NCI-H748 treated with DMSO at 0.1 percent for 48 hours (cell line): ENCODE measurements around the gene DNAH3.
A peak's percentile ranks its signal among the peaks of the same experiment; 100 is the strongest.
"Not testable (repeated sequence)": the region's sequence is repeated elsewhere in the genome, so short reads cannot be mapped to it uniquely, and the experiment has no call there.

Experiments used
- DNase-seq: peaks from one replicate; lab custom pipeline; 2025; lab: John Stamatoyannopoulos, UW

Gene DNAH3

DNA sequence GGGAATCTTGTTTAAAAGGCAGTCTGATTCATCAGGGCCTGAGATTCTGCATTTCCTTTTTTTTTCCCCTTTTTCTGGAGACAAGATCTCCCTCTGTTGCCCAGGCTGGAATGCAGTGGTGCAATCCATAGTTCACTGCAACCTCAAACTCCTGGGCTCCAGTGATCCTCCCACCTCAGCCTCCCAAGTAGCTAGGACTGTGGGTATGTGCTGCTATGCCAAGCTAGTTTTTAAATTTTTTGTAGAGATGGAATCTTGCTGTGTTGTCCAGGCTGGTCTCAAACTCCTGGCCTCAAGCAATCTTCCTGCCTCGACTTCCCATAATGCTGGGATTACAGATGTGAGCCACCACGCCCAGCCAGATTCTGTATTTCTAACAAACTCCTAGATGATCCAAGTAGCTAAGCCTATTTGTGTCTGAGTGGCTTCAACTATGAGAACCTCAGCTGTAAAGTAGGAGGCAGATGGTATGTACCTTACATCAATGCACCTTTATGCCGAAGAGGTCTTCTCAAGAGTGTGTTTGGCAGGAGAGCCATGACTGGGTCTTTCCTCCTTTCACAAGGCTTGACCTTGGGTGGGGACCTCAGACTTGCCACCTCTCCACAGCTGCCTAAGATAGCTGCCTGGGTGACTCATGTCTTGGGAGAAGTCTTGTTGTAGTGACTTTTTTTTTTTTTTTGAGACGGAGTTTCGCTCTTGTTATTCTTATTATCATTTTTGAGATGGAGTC, 18.8 kb upstream of the DNAH3 start:
- DNase-seq, result no peak

DNA sequence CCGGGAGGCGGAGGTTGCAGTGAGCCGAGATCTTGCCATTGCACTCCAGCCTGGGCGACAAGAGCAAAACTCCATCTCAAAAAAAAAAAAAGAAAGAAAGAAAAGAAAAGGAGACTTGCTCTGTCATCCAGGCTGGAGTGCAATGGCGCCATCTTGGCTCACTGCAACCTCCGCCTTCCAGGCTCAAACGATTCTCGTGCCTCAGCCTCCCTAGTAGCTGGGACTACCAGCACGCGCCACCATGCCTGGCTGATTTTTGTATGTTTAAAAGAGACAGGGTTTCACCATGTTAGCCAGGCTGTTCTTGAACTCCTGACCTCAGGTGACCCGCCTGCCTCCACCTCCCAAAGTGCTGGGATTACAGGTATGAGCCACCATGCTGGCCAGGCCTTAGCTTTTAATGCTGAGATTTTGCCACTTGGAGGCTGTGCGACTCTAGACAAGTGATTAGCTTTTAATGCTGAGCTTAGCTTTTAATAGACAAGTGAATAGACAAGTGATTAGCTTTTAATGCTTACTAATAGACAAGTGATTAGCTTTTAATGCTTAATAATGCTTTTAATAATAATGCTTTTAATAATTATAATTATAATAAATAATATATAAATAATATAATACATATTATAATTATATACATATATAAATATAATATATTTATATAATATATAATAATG, 17.4 kb upstream of the DNAH3 start:
- DNase-seq, result no peak

DNA sequence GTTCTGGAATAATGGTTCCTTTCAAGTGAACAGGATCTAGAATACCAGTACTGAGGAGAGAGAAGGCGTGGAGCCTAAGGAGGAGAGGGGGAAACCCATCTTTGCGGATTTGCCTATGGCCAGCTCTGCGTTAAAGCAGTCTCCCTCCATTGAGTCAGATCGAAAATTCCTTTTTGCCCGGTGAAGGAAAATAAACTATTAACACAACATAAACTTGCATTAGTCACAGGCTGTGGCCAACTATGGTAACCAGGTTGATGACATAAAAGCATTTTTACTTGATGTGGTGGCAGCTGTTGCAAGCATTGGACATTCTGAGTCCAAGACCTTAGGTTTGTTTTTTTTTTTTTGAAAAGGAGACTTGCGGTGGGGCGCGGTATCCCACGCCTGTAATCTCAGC, 16.7 kb upstream of the DNAH3 start:
- no peak for DNase-seq

DNA sequence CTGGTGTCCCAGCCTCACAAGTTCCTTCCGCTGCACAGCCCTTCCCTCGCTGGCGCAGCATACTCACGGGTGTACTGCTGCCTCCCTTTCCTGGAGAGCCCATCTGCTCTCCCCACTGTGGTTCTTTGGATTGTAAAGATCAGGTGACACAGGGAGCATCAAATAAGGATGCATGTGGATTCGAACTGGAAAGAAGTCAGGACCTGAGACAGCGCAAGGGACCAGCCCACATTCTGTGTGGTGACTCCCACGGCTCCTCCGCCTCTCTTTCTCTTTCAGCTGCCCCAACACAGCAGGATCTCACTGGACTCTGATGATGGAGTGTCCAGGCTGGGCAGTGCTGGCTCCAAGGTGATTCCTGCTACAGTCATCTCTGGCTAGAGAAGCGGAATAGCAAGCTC, 15.9 kb upstream of the DNAH3 start:
- DNase-seq, result no peak

DNA sequence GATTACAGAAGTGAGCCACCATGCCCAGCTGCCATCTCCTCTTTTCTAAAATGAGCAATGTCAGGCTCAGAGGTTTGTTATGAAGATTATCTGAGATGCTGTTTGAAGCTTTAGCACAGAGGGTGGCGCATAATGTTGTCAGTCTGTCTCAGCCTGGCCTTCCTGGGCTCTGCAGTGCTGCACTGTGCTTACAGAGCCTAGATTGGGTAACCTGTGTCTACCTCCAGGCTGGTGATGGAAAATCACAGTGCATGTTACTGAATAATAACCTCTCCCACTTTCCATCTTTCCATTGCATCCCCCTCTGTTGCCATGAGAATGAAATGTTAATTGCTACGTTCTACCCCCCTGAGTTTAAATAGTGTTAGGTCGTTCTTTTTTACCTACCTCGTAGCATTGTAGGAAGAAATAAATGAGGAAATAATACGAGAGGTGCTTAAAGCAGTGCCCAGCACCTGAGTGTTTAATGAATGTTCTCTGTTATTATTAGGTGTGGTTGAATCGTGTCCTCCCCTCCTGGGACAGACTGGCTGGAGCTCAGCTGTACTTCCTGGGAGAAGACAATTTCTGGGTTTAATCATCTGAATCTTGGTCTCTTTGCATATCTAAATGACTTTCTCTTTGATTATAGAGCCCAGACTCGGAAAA, 14.0 kb upstream of the DNAH3 start:
- no peak for DNase-seq

DNA sequence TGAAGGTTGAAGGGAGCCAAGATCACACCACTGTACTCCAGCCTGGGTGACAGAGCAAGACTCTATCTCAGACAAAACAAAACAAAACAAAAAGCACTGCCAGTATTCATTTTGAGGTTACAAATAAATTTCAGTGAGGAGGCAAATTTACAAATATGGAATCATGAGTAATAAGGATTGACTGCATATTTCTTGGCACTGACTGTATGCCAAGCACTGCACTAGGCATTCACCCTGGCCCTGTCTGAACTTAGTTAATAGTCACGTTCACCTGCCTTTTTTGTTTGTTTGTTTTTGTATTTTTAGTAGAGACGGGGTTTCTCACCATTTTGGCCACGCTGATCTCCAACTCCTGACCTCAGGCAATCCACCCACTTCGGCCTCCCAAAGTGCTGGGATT, 12.9 kb upstream of the DNAH3 start:
- no peak for DNase-seq

DNA sequence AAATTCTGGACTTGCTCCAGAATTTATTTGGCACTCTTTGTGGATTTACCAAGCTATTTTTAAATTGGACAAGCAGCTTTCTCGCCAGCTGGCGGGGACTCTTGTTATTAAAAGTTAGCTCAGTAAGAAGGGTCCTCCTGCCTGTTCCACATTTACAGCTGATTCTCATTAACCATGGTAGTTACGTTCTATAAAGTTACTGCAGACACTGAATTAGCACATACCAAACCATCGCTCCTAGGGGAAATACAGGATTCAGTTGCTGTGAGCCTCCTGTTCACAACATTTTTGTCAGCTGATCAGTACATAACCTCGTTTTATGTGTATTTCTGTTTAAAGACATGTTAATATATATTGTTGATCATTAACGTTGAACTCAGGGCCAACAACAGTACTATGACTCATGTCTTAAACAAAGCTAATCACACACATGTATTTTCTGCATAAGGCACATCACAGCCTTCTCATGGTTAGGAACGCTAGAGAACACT, 12.1 kb upstream of the DNAH3 start:
- no peak for DNase-seq

DNA sequence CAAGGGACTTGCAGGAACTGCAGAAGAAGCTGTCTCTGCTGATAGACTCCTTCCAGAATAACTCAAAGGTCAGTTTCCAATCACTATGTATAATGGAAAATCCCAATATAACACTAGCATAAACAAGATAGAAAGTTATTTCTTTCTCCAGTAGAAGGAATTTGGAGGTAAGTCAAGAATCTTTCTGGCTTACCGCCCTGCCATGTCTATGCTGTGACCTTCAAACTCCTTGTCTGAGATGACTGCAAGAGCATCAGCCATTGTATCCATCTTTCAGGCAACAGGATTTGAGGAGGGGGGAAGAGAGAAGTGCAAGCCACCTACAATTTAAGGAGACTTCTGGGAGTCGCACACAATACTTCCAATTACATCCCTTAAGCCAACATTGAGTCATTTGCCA, 10.6 kb upstream of the DNAH3 start:
- DNase-seq, result no peak

DNA sequence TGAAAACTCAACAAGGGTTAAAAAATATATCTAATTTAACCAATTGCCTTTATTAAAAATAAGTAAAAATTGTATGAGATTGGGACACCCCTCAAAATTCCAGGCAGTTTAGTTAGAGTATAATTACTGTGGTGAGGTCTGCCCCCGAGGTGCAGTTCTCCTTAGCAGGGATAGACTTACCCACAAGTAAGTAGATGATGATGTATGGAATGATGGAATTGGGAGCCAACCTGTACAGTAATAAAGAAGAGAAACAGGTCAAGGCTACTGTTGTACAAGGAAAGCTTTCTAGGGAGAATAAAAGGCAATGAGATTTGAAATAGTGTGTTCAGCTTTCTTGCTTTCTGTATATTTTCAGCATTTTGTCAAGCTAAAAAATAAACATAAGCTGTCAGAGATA, 9.6 kb upstream of the DNAH3 start:
- no peak for DNase-seq

DNA sequence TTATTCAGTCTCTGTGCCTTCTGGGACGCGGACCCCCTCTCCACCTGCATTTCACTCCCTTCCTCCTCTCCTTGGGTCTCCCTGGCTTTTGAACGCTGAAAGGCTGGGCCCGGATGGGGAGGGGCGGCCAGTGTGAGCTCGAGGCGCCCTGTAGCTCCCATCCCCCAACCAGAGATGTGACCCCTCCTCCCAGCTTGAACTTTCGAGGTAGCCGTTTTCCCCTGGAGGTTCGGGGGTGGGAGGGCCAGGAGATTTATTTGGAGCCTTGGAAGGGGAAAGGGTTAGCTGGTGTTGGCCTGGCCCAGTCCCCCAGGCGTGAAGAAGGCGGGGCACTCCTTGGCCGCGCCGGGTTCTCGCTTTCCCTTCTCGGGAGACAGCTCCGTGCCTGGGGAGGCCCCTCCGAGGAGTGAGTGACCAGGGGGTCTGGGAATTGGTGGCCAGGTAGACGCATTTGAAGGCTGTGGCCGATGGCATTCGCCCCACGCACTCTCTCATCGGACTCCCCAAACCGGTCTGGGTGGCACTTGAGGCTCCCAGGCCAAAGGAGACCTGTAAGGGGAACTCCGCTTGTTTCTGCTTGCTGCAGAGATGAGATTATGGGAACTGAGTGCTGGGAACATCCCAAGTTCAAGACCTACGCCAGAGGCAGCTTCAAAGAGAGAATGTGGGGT, 8.8 kb upstream of the DNAH3 start:
- no peak for DNase-seq

DNA sequence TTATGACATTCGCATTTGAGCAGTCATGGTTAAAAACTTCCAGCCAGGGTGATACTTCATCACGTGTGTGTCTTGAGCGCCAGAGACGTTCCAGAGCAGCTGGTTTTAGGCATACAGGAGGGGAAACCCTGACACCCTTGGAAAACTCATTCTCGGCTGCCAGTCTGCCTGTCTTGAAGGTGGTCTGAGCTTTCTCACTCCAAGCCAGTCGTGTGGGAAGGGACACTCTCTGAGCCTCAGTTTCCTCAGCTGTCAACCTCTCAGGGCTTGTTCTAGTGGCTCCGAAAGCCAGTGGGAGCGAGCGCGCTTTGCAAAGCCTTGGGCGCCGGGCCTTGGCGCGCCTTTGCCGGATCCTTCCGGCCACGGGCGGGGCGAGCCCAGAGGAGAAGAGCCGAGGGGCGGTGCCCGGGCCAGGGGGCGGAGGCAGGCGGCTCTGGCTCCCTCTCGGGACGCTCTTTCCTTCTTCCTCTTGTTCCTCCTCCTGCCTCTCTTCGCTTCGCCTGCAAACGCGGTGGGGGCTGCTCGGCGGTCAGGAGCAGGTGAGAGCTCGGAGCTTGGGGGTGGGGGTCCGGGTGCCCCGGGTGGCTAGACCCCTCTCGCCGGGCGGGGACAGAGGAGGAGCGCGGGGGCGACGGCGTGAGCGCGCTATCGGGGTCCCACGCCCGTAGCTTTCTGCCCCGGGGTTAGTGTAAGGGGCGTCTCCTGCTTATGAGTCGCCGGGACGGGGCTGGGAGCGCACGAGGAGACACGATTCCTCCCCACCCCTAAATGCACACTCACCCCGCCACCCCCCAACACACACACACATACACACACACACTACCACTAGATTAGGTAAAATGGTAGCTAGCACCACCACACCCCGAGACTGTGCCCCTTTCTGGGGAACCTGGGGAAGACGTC, 7.8 kb upstream of the DNAH3 start, which contains the start of gene LDAF1:
Gene LDAF1, plus strand, starts transcription at position 467 of the 903 bp plus-strand sequence. CDS start 2,509 bp downstream, outside the sequence.
- peak; percentile 7 for DNase-seq

DNA sequence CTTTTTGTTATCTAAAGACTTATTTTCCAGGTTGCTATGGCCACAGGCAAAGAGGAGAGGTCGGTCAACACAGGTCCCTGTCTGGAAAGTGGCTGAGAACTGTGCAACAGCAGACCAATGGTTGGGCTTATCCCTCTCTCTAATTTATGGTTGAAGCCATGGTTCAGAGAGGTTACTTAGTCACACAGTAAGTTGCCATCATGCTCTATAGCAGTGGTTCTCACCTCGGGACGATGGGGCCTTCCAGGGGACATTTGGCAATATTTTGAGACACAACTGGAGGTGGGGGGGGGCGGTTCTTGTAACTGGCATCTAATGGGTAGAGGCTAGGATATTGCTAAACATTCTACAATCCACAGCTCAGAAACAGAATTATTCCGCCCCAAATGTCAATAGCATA, 7.0 kb upstream of the DNAH3 start:
- no peak for DNase-seq

DNA sequence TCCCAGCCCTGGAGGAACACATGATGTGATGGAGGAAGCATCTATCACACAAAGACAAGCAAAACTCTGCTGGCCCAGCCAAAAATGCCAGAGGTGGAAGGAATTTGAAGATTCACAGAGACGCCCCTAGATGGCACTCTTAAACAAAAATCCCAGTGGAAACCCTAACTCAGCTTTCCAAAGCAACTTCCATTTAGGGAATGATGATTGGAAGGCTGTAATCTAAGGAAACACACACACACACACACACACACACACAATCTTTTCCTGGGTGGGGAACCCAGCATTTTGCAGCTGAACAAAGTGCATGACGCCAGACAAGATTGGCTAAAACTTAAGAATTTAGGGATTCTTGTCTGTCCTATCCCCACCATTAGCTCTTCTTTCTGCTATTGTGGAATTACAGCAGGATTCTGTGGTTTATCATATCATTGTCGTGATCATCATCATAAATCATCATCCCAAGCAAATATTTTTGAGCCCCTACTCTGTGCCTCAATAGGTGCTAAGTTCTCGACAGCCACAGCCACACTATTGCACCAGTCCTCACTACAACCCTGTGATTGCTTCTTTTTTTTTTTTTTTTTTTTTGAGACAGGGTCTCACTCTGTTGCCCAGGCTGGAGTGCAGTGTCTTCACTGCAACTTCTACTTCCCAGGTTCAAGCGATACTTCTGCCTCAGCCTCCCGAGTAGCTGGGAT, 6.3 kb upstream of the DNAH3 start:
- peak; percentile 33 for DNase-seq

DNA sequence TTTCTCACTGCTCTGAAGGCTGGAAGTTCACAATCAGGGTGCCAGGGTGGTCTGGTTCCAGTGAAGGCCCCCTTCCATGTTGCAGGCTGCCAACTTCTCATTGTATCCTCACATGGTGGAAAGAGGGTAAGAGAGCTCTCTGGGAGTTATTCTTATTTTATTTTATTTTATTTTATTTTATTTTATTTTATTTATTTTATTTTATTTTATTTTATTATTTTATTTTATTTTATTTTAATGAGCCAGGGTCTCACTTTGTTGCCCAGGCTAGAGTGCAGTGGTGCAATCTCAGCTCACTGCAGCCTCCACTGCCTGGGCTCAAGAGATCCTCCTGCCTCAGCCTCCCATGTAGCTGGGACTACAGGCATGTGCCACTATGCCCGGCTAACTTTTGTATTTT, 5.4 kb upstream of the DNAH3 start:
- not testable (repeated sequence) for DNase-seq

DNA sequence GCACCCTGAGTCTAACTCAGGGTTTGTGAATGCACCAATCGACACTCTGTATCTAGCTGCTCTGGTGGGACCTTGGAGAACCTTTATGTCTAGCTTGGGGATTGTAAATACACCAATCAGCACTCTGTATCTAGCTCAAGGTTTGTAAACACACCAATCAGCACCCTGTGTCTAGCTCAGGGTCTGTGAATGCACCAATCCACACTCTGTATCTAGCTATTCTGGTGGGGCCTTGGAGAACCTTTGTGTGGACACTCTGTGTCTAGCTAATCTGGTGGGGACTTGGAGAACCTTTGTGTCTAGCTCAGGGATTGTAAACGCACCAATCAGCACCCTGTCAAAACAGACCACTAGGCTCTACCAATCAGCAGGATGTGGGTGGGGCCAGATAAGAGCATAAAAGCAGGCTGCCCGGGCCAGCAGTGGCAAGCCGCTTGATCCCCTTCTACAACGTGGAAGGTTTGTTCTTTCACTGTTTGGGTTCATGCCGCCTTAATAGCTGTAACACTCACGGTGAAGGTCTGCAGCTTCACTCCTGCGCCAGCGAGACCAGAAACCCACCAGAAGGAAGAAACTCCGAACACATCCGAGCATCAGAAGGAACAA, 2.6 kb upstream of the DNAH3 start:
- not testable (repeated sequence) for DNase-seq

DNA sequence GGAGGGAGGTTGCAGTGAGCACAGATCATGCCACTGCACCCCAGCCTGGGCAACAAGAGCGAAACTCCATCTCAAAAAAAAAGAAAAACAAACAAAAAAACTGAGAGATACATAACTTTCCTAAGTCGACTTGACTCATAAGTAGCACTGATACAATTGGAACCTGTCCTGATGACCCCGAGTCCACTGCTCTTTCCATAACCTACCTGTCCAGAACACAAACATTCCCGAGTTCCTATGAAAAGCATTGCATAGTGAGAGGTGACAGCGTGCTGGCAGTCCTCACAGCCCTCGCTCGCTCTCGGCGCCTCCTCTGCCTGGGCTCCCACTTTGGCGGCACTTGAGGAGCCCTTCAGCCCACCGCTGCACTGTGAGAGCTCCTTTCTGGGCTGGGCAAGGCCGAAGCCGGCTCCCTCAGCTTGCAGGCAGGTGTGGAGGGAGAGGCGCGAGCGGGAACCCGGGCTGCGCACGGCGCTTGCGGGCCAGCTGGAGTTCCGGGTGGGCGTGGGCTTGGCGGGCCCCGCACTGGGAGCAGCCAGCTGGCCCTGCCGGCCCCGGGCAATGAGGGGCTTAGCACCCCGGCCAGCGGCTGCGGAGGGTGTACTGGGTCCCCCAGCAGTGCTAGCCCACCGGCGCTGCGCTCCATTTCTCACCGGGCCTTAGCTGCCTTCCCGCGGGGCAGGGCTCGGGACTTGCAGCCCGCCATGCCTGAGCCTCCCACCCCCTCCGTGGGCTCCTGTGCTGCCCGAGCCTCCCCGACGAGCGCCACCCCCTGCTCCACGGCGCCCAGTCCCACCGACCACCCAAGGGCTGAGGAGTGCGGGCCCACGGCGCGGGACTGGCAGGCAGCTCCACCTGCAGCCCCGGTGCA, 1.7 kb upstream of the DNAH3 start:
- DNase-seq, result not testable (repeated sequence)

DNA sequence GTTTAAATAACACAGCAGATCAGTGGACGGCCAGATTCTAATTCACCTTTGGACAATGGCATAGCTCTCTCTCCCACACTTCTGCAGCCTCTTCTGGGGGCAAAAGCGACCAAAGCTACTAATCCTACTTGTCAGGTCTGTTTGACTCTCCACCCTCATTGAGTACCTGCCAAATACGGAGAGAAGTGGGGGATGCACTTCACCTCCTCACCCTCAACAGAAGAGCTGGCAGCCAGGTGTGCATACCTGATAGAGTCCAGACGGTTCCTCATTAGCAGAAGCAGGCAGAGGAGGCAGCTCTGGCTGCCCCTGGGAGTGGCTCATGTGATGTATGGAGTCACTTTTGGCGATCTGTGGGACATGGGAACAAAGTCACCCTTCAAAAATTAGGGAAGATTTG, 4.9 kb downstream of the DNAH3 start:
- no peak for DNase-seq

DNA sequence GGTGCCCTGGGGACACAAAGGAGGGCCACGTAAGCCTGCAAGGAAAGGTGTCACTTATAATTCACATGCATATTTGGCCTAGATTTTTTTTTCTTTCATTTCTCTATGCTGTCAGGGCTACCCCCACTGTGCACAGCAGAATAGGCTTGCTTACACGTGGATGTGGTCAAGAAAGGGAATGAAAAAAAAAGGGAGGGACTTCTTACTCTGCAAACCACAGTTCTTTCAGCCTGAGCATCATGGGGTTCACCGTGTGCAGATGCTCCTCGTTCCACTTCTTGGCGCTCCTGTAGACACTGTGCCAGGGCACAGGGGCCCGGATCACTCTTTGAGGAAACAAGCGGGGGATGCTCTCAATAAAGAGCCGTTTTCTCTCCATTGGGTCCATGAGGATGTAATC, 16.6 kb downstream of the DNAH3 start:
- no peak for DNase-seq

DNA sequence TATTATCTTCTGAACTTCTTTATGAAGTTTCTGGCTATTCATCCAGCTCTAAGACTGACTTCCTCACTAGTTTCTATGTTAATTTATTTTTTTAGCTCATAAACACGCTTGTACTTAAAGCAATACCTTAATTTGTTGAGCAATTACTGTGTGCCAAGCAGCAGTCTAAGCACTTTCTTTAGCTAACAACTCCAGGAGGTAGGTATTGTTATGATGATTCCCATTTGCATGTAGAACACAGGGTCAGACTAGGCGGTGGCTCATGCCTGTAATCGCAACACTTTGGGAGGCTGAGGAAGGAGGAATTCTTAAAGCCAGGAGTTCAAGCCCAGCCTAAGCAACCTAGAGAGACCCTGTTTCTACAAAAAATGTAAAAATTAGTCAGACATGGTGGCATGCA, 19.8 kb downstream of the DNAH3 start:
- DNase-seq, result no peak
